ENCODE results near the gene SPARC. TPM values are rescaled to one million over a fixed set of nuclear protein-coding genes. Genes with fewer than 3 reads are reported as not detected.

Gene SPARC
- total RNA-seq (2022; extraction: Qiagen RNA extraction) = 13.0 to 20.8 TPM (median 19.7 TPM) in 5 replicates

GRCh38 chr5:151686674-151687407 lies at the start of gene SPARC:
SPARC (minus strand) TSS chr5:151686915; CDS start chr5:151676188, 10,727 bp downstream.

Other genes starting within 250 kb of the SPARC start
- 8.3 to 9.5 TPM (median 9.0 TPM) in 5 replicates for gene SLC36A1, start 239.3 kb downstream of the SPARC start, total RNA-seq (2022; extraction: Qiagen RNA extraction)
- gene FAT2, start 95.6 kb downstream of the SPARC start, total RNA-seq (2022; extraction: Qiagen RNA extraction) = 0.01 TPM in 1 of 5 replicates, not detected in the others
- 173 to 226 TPM (median 201 TPM) in 5 replicates for gene ATOX1, start 71.7 kb upstream of the SPARC start, total RNA-seq (2022; extraction: Qiagen RNA extraction)
- gene G3BP1, start 85.0 kb upstream of the SPARC start, total RNA-seq (2022; extraction: Qiagen RNA extraction) = 118 to 167 TPM (median 132 TPM) in 5 replicates
- gene GLRA1, start 237.9 kb upstream of the SPARC start, total RNA-seq (2022; extraction: Qiagen RNA extraction) = not detected in 5 replicates